ENCODE data around the gene FRY. TPM values are rescaled to one million over a fixed set of nuclear protein-coding genes. Genes with fewer than 3 reads are reported as not detected.

Gene FRY
- total RNA-seq, 2 donors from 2014 or later = 1.9 to 6.9 TPM

- no peak for ATAC-seq
- no peak for DNase-seq (ENCODE audit: low spot score in 2 of 2)
- H3K27ac Mint-ChIP-seq = no peak overlapping the region
Observed at GRCh38 chr13:32191452-32191998, 160.0 kb downstream of the FRY start.

GRCh38 chr13:32195713-32196112, 164.1 kb downstream of the FRY start:
- H3K36me3 Mint-ChIP-seq = no peaks in the 10 kb centered on the region
- H3K9me3 Mint-ChIP-seq = no peaks in the 10 kb centered on the region
- no peak for ATAC-seq
- H3K27ac Mint-ChIP-seq = no peak overlapping the region
- DNase-seq (ENCODE audit: low spot score in 2 of 2) = no peak

More at GRCh38 chr13:32191452-32191998, 160.0 kb downstream of the FRY start:
- H3K9me3 Mint-ChIP-seq = no peaks in the 10 kb centered on the region
- no peaks in the 10 kb centered on the region for H3K36me3 Mint-ChIP-seq

GRCh38 chr13:32199168-32199567, 167.6 kb downstream of the FRY start:
- Mint-ChIP-seq H3K36me3 (no peaks in the 10 kb centered on the region), H3K9me3 (no peaks in the 10 kb centered on the region), H3K27ac (no peak overlapping the region)
- DNase-seq (ENCODE audit: low spot score in 2 of 2) (no peak), ATAC-seq (no peak)

DNA sequence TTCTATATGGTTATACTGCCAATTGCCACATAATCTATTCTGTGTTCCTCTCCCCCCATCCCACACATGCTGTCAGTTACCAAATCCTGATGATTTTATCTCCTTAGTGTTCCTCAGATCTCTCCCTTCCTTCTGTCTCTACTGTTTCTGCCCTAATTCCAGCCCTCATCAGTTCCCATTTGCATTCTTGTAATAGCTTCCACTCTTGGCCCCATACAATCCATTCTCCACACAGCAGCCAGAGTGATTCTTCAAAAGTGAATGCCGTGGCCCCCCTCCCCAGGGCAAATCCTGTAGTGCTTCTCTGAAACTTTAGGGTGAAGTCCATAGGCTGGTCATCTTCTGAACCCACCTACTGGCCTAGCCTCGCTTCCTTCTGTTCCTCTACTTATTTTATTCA, 169.2 kb downstream of the FRY start:
- H3K27ac Mint-ChIP-seq = no peak overlapping the region

DNA sequence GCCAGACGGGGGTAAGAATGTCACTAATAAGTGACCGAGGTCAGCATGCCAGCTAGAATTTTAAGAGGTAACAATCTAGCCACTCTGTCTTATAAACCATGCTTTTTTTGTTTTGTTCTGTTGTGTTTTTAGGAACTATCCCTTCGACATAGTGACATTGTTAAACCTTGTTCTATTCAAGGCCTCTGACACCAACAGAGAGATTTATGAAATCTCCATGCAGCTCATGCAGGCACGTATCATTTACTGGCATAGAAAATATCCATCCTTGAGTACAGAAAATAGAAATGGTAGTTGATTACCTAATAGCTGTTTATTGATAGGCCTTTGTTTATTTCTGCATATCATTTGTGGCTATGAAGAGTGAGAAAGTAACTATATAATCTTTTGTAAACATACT, 170.2 kb downstream of the FRY start:
- H3K36me3 Mint-ChIP-seq = no peaks in the 10 kb centered on the region
- ATAC-seq = no peak

More for the DNA sequence above, 169.2 kb downstream of the FRY start:
- ATAC-seq = no peak
- no peak for DNase-seq (ENCODE audit: low spot score in 2 of 2)
- Mint-ChIP-seq H3K9me3 (no peaks in the 10 kb centered on the region), H3K36me3 (no peaks in the 10 kb centered on the region)

GRCh38 chr13:32202268-32202667, 170.7 kb downstream of the FRY start:
- DNase-seq (ENCODE audit: low spot score in 2 of 2) (no peak), ATAC-seq (no peak)
- Mint-ChIP-seq H3K9me3 (no peaks in the 10 kb centered on the region), H3K27ac (no peak overlapping the region), H3K36me3 (no peaks in the 10 kb centered on the region)

More for the DNA sequence above, 170.2 kb downstream of the FRY start:
- no peaks in the 10 kb centered on the region for H3K9me3 Mint-ChIP-seq
- DNase-seq (ENCODE audit: low spot score in 2 of 2) = no peak
- no peak overlapping the region for H3K27ac Mint-ChIP-seq

- no peak for DNase-seq (ENCODE audit: low spot score in 2 of 2)
- ATAC-seq = no peak
Observed at GRCh38 chr13:32203221-32203620, 171.6 kb downstream of the FRY start.

GRCh38 chr13:32203736-32204135, 172.2 kb downstream of the FRY start:
- H3K36me3 Mint-ChIP-seq = no peaks in the 10 kb centered on the region
- DNase-seq (ENCODE audit: low spot score in 2 of 2) = no peak
- no peak overlapping the region for H3K27ac Mint-ChIP-seq
- H3K9me3 Mint-ChIP-seq = no peaks in the 10 kb centered on the region
- no peak for ATAC-seq

More at GRCh38 chr13:32203221-32203620, 171.6 kb downstream of the FRY start:
- no peaks in the 10 kb centered on the region for H3K36me3 Mint-ChIP-seq
- H3K9me3 Mint-ChIP-seq = no peaks in the 10 kb centered on the region
- H3K27ac Mint-ChIP-seq = no peak overlapping the region

GRCh38 chr13:32205431-32206096, 174.0 kb downstream of the FRY start:
- Mint-ChIP-seq H3K9me3 (no peaks in the 10 kb centered on the region), H3K36me3 (no peaks in the 10 kb centered on the region), H3K27ac (no peak overlapping the region)
- DNase-seq (ENCODE audit: low spot score in 2 of 2) (no peak), ATAC-seq (no peak)

GRCh38 chr13:32206097-32206740, 174.6 kb downstream of the FRY start:
- ATAC-seq = no peak
- no peaks in the 10 kb centered on the region for H3K36me3 Mint-ChIP-seq
- no peaks in the 10 kb centered on the region for H3K9me3 Mint-ChIP-seq

GRCh38 chr13:32208860-32209259, 177.3 kb downstream of the FRY start:
- no peak overlapping the region for H3K27ac Mint-ChIP-seq
- DNase-seq (ENCODE audit: low spot score in 2 of 2) = no peak
- H3K36me3 Mint-ChIP-seq = no peaks in the 10 kb centered on the region
- H3K9me3 Mint-ChIP-seq = no peaks in the 10 kb centered on the region
- no peak for ATAC-seq

More at GRCh38 chr13:32206097-32206740, 174.6 kb downstream of the FRY start:
- no peak overlapping the region for H3K27ac Mint-ChIP-seq
- DNase-seq (ENCODE audit: low spot score in 2 of 2) = no peak

- no peak overlapping the region for H3K27ac Mint-ChIP-seq
- no peaks in the 10 kb centered on the region for H3K9me3 Mint-ChIP-seq
- ATAC-seq = no peak
- DNase-seq (ENCODE audit: low spot score in 2 of 2) = no peak
- H3K36me3 Mint-ChIP-seq = no peaks in the 10 kb centered on the region
Observed at GRCh38 chr13:32209652-32210051, 178.1 kb downstream of the FRY start.

- DNase-seq (ENCODE audit: low spot score in 2 of 2) (no peak), ATAC-seq (no peak)
- Mint-ChIP-seq H3K9me3 (no peaks in the 10 kb centered on the region), H3K36me3 (no peaks in the 10 kb centered on the region), H3K27ac (no peak overlapping the region)
Observed at GRCh38 chr13:32210101-32210500, 178.5 kb downstream of the FRY start.

- Mint-ChIP-seq H3K9me3 (no peaks in the 10 kb centered on the region), H3K36me3 (no peaks in the 10 kb centered on the region), H3K27ac (no peak overlapping the region)
- ATAC-seq = no peak
- DNase-seq (ENCODE audit: low spot score in 2 of 2) = no peak
Observed at GRCh38 chr13:32211813-32212212, 180.2 kb downstream of the FRY start.

DNA sequence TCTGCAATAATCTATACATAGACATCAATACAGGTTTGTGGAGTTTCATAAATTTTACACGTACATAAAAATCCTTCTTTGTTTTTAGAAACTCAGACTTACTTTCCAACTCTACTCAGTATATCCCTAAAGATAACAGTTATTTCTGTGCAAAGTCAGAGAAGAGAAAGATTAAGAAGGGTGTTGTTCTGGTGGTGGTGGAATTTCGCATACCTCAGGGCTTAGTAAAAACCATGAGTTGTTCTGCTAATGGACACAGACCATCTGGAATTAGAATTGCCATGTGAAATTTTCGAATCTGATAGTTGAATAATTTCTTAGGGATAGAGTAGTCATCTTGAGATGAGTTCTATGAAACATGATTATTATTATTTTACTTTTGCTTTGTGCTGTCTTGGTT, 180.8 kb downstream of the FRY start:
- no peak for DNase-seq (ENCODE audit: low spot score in 2 of 2)
- Mint-ChIP-seq H3K36me3 (no peaks in the 10 kb centered on the region), H3K27ac (no peak overlapping the region), H3K9me3 (no peaks in the 10 kb centered on the region)
- no peak for ATAC-seq

- DNase-seq (ENCODE audit: low spot score in 2 of 2) (no peak), ATAC-seq (no peak)
- H3K27ac Mint-ChIP-seq = no peak overlapping the region
- H3K9me3 Mint-ChIP-seq = no peaks in the 10 kb centered on the region
- no peaks in the 10 kb centered on the region for H3K36me3 Mint-ChIP-seq
Observed at GRCh38 chr13:32213626-32214025, 182.1 kb downstream of the FRY start.

- no peak for DNase-seq (ENCODE audit: low spot score in 2 of 2)
- Mint-ChIP-seq H3K36me3 (no peaks in the 10 kb centered on the region), H3K27ac (no peak overlapping the region), H3K9me3 (no peaks in the 10 kb centered on the region)
- no peak for ATAC-seq
Observed at GRCh38 chr13:32214071-32214470, 182.5 kb downstream of the FRY start.

DNA sequence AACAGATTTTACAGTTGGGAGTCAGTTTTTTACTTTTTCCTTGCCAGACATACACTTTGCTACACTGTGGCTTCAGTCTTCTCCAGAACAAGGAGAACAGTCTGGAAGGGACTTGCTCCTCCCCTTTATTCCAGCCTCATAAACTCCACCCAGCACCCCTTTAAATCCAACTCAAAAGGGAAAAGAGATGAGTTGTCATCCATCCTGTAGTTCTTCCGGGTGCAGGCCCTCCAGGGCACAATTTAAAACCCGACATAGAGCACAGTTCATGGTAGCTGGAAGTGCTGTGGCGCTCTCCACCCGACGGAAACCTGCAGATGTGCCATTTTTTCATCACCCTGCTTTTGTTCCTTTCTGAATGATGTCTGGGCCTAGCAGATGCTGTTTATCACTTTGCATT, 184.7 kb downstream of the FRY start:
- Mint-ChIP-seq H3K9me3 (no peaks in the 10 kb centered on the region), H3K36me3 (no peaks in the 10 kb centered on the region), H3K27ac (no peak overlapping the region)
- no peak for DNase-seq (ENCODE audit: low spot score in 2 of 2)
- no peak for ATAC-seq
